GM21447 (cell line): Measurements from ENCODE around the gene TRMT10B.
A peak's percentile ranks its signal among the peaks of the same experiment; 100 is the strongest.

Experiments used
- ATAC-seq: cut with Tn5 transposase; IDR thresholded peaks from one replicate; pipeline ENCODE4 v1.9.1; 2021; ENCODE audit not compliant: unreplicated experiment

TRMT10B gene, protein sequence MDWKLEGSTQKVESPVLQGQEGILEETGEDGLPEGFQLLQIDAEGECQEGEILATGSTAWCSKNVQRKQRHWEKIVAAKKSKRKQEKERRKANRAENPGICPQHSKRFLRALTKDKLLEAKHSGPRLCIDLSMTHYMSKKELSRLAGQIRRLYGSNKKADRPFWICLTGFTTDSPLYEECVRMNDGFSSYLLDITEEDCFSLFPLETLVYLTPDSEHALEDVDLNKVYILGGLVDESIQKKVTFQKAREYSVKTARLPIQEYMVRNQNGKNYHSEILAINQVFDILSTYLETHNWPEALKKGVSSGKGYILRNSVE

DNA sequence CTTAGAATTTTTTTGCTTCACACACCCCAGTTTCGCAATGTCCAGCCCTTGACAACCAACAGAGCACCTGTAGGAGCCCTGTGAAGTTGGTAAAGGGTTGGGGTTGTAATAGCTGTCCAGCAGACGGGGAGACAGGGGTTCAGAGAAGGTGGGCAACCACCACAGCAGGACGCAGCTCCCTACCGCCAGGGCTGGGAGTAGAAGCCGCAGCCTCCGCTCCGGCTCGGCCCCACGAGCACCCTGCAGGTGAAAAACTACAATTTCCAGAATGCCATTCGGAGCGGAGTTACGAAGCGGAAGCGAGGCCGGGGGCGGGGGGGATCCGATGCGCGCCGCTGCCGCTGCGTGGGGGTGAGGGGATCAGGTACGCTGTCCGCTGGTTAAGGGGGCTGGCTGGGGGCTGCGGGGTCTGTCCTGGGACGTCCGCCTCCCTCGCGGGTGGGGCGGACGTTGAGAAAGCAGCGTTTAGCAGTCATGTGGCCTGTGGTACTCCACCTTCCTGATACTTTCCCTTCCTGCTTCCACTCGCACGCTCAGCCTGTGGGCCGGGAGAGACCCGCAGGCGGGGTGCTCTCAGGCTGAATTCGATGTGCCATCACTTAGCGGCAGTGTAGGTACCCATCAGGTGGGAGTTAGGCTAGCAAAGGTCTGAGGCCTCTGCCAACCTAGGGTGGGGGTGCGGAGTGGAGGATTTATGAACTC is at the start of gene TRMT10B:
Gene TRMT10B (plus strand): TSS at position 317 of the 702 bp plus-strand sequence. CDS start 8,127 bp downstream, outside the sequence.
- ATAC-seq = peak; percentile 93

DNA sequence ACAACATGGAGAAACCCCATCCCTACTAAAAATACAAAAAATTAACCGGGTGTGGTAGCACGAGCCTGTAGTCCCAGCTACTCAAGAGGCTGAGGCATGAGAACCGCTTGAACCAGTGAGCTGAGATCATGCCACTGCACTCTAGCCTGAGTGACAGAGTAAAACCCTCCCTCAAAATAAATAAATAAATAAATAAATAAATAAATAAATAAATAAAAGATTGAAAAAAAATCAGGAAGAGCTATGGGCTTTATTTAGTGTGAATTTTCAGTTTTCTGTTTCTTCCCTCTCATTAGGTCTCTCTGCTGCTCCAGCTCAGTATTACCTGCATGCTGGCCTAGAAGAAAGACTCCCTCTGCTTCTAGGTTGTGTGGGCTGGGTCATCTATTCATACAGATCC is 47.8 kb upstream of the TRMT10B start:
- ATAC-seq = no peak

DNA sequence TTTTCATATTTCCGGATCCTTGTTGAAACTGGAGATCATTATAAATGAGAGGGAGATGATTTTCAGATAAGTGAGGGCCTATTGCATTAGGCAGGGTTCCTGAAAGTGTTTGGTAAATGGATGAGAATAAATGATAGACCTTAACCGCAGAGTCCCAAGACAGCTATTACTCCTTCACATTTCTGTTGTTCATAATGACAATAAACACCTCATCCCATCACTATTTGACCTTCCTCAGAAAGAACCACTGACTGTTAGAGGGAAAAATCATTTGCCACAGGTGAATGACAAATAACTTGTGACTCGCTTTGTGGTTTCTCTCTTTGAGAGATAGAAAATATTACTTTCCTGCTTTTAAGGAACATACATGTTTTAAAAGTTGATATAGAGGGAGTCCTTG is 47.3 kb upstream of the TRMT10B start:
- no peak for ATAC-seq

DNA sequence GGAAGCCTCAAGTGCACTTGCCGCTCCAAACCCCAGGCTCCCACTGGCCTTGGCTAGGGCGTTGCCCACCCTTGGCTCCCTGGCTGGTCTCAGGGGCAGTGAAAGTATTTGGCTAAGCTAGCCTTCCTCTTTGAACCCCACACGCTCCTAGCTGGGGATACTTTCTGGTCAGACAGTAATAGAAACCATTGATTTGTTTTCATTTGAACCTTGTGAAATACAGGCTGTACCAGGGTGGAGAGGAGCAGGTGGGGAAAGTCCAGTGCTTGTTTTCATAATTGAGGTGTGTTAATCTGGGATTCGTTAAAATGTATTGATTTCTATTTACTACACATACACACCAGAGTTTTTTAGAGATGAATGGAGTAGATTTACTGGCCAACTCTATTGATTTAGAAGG is 45.9 kb upstream of the TRMT10B start:
- no peak for ATAC-seq

DNA sequence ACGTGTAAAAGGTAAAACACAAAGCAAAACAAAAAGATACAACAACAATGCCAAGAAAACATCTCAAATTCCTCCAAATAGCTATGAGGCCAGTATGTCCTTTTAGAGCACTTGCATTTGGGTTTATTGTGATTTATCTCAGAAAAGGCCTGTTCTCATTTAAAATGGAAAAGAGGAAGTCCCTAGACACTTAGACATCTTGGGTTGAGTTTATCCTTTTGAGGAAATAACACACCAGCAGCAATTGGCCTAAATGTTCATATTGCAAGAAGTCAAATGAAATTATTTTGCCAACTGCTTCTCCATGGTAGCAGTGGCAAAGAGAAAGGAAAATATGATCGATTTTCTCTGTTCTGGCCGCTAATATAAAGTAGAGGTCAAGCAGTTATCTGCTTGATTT is 43.6 kb upstream of the TRMT10B start:
- ATAC-seq = no peak

DNA sequence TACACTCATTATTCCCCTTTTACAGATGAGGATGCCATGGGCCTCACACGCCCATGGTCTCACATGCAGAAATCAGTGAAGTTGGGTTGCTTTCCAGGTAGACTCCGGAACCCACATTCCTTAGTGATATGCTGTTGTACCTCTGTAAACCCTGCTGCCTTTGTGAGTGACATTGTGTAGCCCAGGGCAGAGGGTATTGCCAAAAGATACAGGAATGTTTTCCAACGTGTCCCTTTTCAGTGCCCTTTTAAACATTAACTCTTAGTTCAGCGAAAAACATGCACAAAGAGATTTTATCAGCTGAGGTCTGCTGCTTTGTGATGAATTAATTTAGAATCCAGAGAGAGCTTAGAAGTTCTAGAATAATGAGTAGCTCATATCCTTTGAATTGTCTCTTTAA is 38.3 kb upstream of the TRMT10B start:
- ATAC-seq = no peak

DNA sequence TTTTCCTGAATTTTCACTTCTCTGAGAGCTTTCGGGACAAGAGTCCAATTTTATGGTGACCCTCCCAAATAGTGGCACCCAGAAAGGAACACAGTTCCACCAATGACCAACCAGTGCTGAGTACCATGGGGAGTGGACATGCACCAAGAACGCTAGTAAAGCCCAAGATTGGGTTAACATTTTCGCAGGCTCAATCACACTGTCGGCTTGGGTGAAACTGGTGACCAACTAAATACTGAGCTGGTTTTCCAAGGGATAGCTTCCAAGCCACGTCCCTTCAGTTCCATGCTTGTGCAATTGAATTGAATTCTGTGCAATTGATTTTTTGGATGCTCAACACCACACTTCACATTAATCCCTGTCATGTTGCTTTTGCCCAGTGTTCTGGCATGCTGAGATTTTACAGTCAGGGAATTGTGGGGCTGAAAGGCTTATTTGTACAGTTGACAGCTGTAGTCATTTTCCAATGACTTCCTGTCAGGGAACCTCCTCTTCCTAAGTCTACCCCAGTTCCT is 37.6 kb upstream of the TRMT10B start:
- ATAC-seq = no peak

DNA sequence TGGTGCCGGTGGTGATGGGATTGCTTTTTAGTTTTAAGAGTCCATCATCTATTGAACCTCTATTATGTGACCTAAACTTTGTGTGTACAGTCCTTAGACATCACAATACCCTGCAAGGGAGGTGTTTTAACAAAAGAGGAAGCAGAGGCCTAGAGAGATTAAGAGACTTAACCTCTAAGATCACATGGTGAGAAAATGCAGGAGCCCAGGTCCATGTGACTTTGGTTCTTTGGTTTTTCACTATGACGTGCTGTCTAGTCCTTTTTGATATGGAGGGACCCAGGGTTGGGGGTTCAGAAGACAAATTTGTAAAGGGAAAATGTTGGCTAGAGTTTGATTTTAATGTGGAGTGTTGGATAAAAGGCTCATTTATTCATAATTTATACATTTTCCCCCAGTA is 34.1 kb upstream of the TRMT10B start:
- no peak for ATAC-seq

DNA sequence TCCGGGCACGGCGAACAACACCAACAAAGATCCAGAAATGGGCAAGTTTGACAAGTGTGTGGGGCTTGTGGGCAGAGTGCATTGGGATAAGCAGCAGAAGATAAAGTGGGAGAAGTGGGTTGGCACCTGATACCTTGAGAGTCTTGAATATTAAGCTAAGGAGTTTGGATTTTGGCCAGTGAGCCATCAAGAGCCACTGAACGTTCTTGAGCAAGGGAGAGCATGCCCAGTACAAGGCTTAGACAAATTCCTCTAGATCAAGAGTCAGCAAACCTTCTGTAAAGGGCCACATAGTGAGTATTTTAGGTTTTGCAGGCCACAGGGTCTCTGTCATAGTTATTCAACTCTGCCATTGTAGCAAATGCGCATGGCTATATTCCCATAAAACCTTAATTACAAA is 26.6 kb upstream of the TRMT10B start:
- ATAC-seq = no peak

DNA sequence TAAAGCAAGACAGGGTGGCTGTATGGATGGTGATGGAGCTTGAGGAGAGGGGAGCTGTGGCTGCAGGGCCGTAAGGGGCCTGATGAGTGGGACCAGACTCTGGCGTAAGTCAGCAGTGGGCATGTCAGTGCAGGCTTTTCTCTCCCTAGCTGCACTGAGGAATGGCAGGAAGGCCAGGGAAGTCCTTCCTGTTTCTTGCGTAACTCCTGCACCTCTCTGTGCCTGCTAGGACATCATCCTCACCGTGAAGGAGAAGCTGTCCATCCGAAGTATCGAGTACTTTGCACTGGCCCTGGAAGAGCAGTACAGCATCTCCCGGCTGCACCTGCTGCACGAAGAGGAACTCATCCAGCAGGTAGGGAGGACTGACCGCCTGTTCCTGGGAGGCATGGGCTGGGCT is 24.1 kb upstream of the TRMT10B start:
- ATAC-seq = no peak

DNA sequence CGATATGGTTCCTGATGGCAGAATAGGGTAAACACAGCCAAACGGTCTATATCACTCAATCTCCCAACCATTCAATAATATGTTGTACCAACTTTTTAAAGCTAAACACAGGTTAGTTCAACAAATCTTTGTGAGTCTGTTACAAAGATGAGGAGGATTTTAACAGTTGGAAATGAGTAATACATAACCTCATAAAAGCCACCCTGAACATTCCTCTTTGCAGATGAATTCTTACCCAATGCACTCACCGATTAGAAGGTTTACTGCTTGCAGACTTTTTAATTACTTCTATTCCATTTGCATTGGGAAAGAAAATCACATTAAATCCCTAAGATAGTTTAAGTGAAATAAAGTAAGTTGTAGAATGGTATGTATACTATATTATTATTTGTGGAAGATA is 23.3 kb upstream of the TRMT10B start:
- no peak for ATAC-seq

DNA sequence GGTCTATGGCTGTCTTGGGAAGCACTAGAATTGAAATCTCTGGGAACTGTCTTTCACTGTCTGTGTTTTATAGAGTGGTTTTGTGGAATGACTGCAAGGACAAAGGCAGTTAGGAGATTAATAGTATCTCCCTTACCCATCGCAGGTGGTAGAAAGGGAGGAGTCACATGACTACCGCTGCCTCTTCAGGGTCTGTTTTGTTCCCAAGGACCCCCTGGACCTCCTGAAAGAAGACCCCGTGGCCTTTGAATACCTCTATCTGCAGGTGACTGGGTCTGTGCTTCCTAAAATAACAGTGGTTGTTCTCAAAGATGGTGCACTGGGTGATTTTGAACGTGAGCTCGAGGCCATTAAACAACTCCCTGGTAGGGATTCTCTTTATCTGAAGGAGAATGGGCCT is 22.8 kb upstream of the TRMT10B start:
- ATAC-seq = no peak

DNA sequence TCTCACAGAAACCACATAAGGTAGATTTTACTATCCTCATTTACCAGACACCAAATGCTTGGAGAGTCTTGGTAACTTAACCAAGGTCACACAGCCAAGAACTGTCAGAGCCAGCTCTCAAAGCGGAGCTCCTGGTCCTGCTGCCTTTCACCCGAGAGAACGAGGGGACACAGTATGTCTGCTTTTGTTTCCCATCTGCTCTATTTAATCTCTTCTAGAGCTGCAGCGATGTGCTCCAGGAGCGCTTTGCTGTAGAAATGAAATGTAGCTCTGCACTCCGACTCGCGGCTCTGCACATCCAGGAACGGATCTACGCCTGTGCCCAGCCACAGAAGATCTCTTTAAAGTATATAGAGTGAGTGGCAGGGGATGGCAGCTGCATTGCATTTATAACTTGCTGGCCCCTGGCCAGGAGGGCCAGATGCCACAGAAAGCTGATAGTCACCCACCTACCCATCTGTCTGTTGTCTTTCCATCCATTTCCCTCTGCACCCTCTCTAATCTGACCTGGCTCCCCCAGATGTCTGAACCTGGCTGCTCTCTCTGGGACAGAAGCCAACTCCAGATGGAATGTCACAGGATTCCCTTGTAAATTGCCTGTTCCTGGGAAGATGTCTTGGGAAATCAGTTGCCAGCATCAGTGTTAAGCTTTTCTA is 21.4 kb upstream of the TRMT10B start:
- ATAC-seq = no peak

DNA sequence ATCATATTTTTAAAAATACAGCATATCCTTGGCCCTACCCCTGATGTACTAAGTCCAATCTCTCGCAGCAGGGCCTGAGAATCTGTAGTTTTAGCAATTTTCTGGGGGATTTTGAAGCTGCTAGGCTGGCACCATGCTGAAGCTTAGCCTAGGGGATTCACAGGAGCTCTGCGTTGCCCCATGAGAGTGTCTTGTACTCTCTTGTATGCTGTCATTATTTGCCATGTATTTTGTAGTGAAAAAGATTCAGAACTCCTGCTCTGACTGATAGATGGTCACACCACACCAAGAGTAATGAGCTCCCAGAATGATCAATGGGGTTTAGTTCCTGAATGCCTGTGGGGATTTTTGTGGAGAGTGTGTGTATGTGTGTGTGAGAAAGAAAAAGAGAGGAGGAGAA is 20.7 kb upstream of the TRMT10B start:
- no peak for ATAC-seq

DNA sequence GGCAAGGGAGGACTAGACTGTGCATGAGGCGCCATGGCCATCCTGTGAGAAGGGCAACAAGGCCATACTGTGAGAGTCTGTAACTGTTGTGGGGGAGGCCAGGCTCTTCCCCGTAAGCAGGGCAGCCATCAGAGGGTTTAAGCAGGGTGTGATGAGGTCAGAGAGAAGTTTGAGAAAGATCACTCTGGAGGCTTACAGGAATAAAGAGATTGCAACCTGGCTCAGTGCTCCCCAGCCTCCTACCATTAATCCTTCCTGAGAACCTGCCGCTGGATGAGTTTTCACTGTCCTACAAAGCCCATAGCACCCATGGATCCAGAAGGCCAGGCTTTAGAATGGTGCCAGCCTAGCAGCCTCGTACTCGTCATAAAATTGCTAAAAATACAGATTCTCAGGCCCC is 14.4 kb upstream of the TRMT10B start:
- no peak for ATAC-seq

DNA sequence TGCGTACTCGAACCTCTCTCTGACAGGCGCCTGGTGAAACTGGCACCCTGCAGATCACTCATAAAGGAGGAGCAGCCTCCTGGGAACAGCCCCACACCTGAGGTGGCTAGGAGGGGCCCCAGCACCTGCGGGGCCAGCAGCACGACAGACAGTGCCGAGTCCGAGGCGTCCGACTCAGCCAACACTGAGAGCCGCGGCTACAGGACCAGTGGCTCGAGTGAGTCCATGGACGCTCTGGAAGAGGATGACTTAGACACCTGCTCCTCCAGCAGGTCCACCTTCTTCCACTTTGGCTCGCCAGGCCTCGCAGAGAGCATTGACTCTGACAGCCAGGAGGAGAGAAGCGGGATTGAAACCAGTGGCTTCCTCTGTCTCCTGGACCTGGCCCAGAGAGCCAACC is 13.5 kb upstream of the TRMT10B start:
- ATAC-seq = no peak

DNA sequence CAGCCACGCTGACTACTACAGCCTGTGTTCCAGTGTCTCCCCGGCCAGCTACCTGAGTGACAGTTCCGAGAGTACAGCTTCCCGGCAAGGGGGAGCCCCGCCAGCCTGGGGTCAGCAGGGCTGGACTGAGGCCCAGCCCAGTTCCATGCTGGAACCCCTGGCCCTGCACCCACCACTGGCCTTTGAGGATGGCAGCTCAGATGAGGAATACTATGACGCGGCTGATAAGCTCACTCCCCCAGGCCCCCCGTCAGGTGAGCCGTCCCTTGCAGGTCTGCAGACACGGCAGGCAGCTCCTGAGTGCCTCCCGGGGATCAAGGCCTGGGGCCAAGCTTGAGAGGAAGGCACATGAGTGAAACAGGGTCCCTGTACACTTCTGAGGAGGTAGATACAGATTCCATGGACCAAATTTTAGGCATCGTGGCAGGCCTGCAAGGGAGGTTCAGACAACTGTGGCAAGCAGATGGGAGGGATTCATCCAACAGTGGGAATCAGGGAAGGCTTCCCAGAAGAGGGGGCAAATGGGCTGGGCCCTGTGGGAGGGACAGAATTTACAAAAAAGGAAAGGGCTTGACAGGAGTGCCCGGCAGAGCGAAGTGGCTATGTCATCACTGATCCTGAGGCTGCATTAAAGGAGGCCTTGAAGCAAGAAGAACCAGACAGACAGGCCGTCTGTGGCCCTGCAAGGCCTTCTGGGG is 12.8 kb upstream of the TRMT10B start:
- ATAC-seq = no peak

DNA sequence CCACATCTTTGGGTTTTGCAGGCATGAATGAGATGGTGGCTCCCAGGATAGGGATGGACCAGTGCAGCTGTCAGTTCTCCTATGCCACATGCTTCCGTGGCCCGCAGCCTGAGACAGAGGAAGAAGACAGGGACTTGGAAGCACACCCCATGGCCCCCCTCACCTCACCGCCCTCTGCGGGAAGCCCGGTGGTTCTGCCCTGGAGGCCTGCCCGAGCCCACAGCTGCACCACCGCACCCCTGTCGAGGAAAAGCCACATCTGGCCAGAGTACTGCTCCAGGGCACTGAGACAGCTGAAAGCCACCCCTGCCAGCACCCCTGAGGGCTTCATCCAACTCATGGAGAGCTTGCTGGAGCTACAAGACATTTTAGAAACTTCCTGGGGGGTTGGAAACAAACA is 7.6 kb upstream of the TRMT10B start:
- ATAC-seq = no peak

DNA sequence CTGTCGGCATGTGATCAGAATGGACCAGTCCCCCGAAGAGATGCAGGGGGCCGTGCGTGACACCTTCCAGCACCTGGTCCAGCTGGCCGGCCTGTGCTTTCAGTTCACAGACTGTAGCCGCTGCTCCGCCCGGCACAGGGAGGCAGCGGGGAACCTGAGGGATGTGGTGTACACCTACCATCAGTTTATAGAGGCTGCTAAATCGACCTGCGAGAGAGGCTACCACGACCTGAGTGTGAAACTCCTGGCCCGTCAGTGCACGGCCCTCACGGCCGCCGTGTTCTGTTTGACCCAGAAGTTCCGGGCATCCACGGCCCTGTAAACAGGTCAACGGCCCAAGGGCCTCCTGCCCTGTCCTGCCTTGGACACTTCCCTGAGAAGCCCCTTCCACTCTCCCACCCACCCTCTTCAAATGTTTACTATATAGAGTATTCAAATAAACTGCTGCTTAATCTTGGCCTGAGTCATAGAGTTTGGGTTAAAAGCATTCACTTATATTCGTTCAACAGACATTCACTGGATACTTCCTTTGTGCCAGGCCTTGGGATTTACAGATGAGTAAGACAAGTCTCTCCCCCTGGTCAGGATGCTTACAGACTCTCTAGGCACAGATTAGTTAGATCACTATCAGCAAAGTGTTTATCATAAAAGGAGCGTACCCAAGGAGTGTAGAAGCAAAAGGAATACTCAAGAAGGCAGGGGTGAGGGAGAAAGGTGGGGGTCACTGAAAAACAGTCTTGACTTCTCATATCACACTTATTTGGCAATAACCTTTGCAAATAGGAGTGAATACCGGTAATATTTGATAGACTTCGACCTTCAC is 6.9 kb upstream of the TRMT10B start:
- no peak for ATAC-seq

DNA sequence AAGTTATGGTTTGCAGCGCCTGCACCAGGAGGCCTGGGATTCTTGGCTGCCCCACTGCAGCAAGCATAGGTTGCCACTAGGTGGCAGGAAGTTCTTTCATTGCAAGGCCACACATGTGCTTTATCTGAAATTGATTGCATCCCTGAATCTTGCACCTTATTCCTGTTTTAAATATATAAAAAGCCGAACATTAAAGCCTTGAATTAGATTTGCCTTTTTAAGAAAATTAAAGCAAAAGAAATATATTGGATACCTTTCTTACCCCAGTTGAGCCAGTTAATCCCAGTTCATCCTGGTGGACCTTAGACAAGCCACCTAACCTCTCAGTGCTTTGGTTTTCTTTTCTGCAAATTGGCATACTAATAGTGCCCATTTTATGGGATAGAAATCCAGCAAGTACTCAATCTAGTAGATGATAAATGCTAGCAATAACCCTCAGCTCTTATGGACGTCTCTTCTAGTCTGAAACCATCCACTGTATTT is 6.3 kb upstream of the TRMT10B start:
- ATAC-seq = peak; percentile 69
